ENCODE data around the gene INPPL1. TPM values are rescaled to one million over a fixed set of nuclear protein-coding genes. Genes with fewer than 3 reads are reported as not detected.

Gene INPPL1
- total and polyA plus RNA-seq, 10 of the 15 experiments (the other 5 are each of a cell fraction or from before 2014, with no cell fraction given), result 0.47 to 116 (median 43.4) TPM

- intact Hi-C loops (cut with micrococcal nuclease; ENCODE audit: unreplicated experiment) (loop anchor here (5.0 kb wide), 1 partner anchor 176 kb away; no protein-coding TSS in a partner anchor), in situ Hi-C loops (cut with MboI) (no loop called here)
- Histone ChIP-seq H3K27ac (ENCODE audit: control insufficient read depth, insufficient read depth) (no peak overlapping the region), H4K20me1 (ENCODE audit: control insufficient read depth, insufficient read depth) (no peaks in the 10 kb centered on the region; the same call in 1 of the 2 replicates), H3K4me2 (ENCODE audit: control insufficient read depth, insufficient read depth) (no peak overlapping the region), H3K36me3 (ENCODE audit: control insufficient read depth in 2 of 2, insufficient read depth in 2 of 2, low read length in 1 of 2) (peaks cover 5 to 15% of the 10 kb centered on the region in 2 experiments; a peak in 3 of 4 replicates), H3K4me1 (ENCODE audit: control insufficient read depth, insufficient read depth, low read length) (peaks cover 4% of the 10 kb centered on the region), H3K9me3 (replicated peaks; ENCODE audit: control insufficient read depth, insufficient read depth, low read length) (no peaks in the 10 kb centered on the region), H3K9ac (ENCODE audit: control insufficient read depth, insufficient read depth, low read length) (no peak overlapping the region), H3K4me3 (no peak overlapping the region), H3K27me3 (replicated peaks in 1 of 2; ENCODE audit: control insufficient read depth in 2 of 2, insufficient read depth in 2 of 2, low read length in 1 of 2) (peaks cover 5 to 11% of the 10 kb centered on the region in 2 experiments; a peak in 3 of 4 replicates), H2AFZ (ENCODE audit: control insufficient read depth, low read depth, low read length) (no peak overlapping the region), H3K79me2 (ENCODE audit: control insufficient read depth, insufficient read depth, low read length) (no peaks in the 10 kb centered on the region)
- ChIA-PET RAD21 (ENCODE audit: unreplicated experiment) (interaction anchor here (1.4 to 2.0 kb wide), 2 partner anchors 194 to 207 kb away, joined by 3 to 6 read pairs; no protein-coding TSS in a partner anchor), CTCF (interaction anchor here (0.5 to 1.9 kb wide), 7 partner anchors 9 to 198 kb away, joined by 3 to 6 read pairs (median 5); partner anchors contain the start of gene CLPB), POLR2A (no interaction called here), SMC1A (ENCODE audit: uncharacterized antibody, unreplicated experiment) (interaction anchor here (0.7 to 1.6 kb wide), 4 partner anchors 12 to 198 kb away, joined by 3 to 6 read pairs (median 6); partner anchors contain the start of genes CLPB and INPPL1)
- FAIRE-seq (no peak), ATAC-seq (no peak), DNase-seq (ENCODE audit: low read depth, low spot score) (no peak)
- TF ChIP-seq FOS (IDR thresholded peaks at IDR 0.05; ENCODE audit: borderline replicate concordance, extremely low read depth, insufficient read length), result no peak
- TF ChIP-seq, protein P1, sequence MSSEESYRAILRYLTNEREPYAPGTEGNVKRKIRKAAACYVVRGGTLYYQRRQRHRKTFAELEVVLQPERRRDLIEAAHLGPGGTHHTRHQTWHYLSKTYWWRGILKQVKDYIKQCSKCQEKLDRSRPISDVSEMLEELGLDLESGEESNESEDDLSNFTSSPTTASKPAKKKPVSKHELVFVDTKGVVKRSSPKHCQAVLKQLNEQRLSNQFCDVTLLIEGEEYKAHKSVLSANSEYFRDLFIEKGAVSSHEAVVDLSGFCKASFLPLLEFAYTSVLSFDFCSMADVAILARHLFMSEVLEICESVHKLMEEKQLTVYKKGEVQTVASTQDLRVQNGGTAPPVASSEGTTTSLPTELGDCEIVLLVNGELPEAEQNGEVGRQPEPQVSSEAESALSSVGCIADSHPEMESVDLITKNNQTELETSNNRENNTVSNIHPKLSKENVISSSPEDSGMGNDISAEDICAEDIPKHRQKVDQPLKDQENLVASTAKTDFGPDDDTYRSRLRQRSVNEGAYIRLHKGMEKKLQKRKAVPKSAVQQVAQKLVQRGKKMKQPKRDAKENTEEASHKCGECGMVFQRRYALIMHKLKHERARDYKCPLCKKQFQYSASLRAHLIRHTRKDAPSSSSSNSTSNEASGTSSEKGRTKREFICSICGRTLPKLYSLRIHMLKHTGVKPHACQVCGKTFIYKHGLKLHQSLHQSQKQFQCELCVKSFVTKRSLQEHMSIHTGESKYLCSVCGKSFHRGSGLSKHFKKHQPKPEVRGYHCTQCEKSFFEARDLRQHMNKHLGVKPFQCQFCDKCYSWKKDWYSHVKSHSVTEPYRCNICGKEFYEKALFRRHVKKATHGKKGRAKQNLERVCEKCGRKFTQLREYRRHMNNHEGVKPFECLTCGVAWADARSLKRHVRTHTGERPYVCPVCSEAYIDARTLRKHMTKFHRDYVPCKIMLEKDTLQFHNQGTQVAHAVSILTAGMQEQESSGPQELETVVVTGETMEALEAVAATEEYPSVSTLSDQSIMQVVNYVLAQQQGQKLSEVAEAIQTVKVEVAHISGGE (CRISPR knock-in tag; IDR thresholded peaks at IDR 0.05), result no peak
- no peak for TF ChIP-seq SREBF1 (IDR thresholded peaks at IDR 0.05; ENCODE audit: low read length)
- TF ChIP-seq NFYA (IDR thresholded peaks at IDR 0.05; ENCODE audit: borderline replicate concordance, low read depth, low read length), result no peak
- no peak for TF ChIP-seq YY1 (IDR thresholded peaks at IDR 0.05; ENCODE audit: low read depth, low read length)
- TF ChIP-seq BCL3 (IDR thresholded peaks at IDR 0.05; ENCODE audit: borderline replicate concordance, insufficient read depth, low read depth, low read length, poor library complexity, severe bottlenecking), result no peak
- no peak for TF ChIP-seq NFYB (IDR thresholded peaks at IDR 0.05; ENCODE audit: insufficient read depth, low read depth, low read length)
- no peak for TF ChIP-seq MYB (IDR thresholded peaks at IDR 0.05; ENCODE audit: borderline replicate concordance, low read depth, low read length)
- TF ChIP-seq POLR2AphosphoS5 (IDR thresholded peaks at IDR 0.05; ENCODE audit: low read length), result no peak
- 86% methylated on average over 1 of the region's 2 CpGs for WGBS (ENCODE audit: insufficient coverage, insufficient replicate concordance, low lambda C conversion rate, missing lambda C conversion rate)
- BruUV-seq (replicated peaks), result no TSS peak
Measured at GRCh38 chr11:72236774-72237111, 12.2 kb downstream of the INPPL1 start.
